ENCODE data around the gene SEZ6L. TPM values are rescaled to one million over a fixed set of nuclear protein-coding genes. Genes with fewer than 3 reads are reported as not detected.
A peak's percentile ranks its signal among the peaks of the same experiment; 100 is the strongest.

Gene SEZ6L
- total RNA-seq, 1 experiment from 2014 or later, result not detected

- no peak for DNase-seq (ENCODE audit: low read depth)
These were observed 159.0 kb downstream of the SEZ6L start for GRCh38 chr22:26328221-26328620.

DNA sequence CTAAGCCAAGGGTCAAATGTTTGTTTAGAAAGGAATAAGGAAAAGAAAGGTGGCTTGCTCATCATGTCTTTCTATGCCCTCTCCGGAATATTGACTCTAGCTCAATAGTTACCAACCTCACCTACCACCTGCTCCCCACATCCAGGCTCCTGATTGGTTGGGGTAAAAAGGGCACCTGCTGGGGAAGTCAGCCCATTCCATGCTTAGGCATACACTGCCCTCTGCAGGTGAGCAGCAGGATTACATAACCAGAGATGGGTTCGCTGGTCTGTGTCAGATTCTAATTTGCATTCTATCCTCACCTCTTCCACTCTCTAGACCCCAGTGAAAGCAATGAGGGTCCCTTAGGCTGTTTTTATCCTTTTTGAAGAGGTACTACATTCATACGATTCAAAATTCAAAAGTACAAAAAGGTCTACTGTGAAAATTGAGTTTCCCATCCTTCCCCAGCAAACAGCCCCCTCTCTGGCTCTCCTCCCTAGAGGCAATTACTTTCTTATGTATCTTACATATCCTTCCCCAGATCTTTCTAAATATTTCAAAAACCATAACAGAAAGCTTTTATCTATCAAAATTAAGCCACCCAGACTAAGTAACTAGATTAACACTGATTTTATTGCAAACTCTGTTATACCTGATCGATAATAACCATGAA is 161.8 kb downstream of the SEZ6L start:
- peak; percentile 30 for DNase-seq (ENCODE audit: low read depth)

GRCh38 chr22:26333088-26333800 is 164.0 kb downstream of the SEZ6L start:
- DNase-seq (ENCODE audit: low read depth), result no peak

GRCh38 chr22:26334232-26334631 is 165.0 kb downstream of the SEZ6L start:
- no peak for DNase-seq (ENCODE audit: low read depth)

DNA sequence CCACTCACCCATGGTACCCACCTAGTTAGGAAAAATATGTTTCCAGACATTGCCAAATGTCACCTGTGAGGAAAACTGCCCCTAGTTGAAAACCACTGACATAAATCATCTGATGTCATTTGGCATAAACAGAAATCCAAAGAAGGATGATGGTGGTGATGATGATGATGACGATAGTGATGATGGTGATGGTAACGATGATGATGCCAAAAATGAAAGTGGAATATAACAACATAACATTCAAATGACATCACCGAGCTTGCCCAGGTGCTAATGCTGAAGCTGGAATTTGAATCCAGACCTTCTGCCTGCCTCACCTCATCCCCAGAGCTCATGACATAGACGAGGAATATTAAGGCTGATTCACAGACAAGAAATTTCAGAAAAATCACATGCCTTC is 167.5 kb downstream of the SEZ6L start:
- DNase-seq (ENCODE audit: low read depth), result no peak

DNA sequence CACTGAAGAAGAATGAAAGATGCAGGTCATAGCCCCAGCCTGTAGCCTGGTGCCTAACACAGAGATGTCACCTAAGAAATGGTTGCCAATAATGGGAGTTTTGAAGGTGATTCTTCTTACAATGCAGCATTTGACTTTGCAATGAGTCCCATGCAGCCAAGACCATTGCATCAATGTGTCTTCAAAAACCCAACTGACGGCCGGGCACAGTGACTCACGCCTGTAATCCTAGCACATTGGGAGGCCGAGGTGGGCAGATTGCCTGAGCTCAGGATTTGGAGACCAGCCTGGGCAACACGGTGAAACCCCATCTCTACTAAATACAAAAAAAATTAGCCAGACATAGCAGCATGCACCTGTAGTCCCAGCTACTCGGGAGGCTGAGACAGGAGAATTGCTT is 170.5 kb downstream of the SEZ6L start:
- no peak for DNase-seq (ENCODE audit: low read depth)

- no peak for DNase-seq (ENCODE audit: low read depth)
These were observed 173.6 kb downstream of the SEZ6L start for GRCh38 chr22:26342745-26343410.

DNA sequence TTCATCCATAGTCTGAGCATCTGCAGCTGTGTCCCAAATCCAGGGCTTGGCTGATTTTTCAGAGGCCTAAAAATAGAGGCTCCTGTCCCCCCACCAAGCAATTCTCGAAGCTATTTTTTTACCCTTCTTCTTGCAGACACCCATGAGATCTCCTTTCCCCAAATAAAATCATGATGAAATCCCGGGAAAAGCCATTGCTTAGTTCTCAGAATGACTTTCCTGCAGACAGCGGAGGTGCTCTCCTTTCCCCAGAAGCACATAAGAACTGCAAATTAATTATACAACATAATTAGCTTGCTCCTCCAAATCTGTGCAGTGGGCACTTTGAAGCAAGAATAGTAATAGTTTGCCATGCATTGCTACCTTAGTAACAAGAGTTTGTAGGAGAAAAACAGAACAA is 176.2 kb downstream of the SEZ6L start:
- no peak for DNase-seq (ENCODE audit: low read depth)

DNA sequence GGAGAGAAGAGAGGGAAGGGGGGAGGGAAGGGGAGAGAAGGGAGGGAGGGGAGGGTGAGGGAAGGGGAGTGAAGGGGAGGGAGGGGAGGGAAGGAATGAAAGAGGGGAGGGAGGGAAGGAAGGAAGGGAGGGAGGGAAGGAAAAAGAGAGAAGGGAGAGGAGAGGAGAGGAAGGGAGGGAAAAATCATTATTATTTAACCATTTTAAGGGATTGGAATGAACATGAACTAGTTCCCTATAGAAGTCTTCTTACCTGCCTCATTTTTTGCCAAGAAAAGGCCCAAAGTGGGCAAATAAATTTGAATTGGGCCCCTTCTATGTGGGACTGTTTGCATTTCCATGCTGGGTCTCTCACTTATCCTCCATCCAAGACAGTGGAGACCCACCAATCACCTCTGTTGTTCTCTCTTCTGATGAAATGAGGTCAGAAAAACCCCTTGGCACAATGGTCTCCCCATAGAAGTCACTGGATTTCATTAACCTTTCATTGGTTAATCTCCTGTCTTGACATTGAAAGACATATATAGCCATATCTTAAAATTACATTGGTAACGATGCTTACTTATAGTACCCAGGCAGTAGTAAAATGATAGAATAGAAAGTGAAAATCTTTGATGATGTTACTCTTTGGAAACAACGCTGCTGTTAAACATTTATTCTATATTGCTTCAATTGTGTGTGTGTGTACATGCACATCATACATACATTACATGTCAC is 179.7 kb downstream of the SEZ6L start:
- DNase-seq (ENCODE audit: low read depth), result no peak

DNA sequence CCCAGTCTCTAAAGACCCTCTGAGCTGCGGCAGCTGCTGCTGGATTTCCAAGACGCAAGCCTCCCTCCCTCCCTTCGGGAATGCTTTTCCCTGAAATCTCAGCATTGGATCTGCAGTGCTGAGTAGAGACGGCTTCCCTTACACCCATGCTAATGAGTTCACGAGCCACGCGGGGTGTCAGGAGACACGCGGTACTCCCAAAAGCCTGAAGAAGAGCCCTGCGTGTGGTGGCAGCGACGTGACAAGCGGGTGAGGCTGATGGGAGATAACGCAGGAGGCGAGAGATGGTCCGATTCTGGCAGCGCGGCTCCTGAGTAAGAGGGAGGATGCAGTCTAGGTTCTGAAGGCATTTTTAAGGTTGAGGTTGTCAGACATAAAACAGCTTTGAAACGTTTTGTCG is 185.4 kb downstream of the SEZ6L start:
- no peak for DNase-seq (ENCODE audit: low read depth)

- no peak for DNase-seq (ENCODE audit: low read depth)
These were observed 188.0 kb downstream of the SEZ6L start for GRCh38 chr22:26357281-26357680.

- DNase-seq (ENCODE audit: low read depth), result no peak
These were observed 188.6 kb downstream of the SEZ6L start for GRCh38 chr22:26357813-26358212.

GRCh38 chr22:26359156-26359555 is 189.9 kb downstream of the SEZ6L start:
- no peak for DNase-seq (ENCODE audit: low read depth)

GRCh38 chr22:26360169-26360885 is 191.1 kb downstream of the SEZ6L start:
- peak; percentile 82 for DNase-seq (ENCODE audit: low read depth)

- peak; percentile 7 for DNase-seq (ENCODE audit: low read depth)
These were observed 193.2 kb downstream of the SEZ6L start for GRCh38 chr22:26362471-26362870.

DNA sequence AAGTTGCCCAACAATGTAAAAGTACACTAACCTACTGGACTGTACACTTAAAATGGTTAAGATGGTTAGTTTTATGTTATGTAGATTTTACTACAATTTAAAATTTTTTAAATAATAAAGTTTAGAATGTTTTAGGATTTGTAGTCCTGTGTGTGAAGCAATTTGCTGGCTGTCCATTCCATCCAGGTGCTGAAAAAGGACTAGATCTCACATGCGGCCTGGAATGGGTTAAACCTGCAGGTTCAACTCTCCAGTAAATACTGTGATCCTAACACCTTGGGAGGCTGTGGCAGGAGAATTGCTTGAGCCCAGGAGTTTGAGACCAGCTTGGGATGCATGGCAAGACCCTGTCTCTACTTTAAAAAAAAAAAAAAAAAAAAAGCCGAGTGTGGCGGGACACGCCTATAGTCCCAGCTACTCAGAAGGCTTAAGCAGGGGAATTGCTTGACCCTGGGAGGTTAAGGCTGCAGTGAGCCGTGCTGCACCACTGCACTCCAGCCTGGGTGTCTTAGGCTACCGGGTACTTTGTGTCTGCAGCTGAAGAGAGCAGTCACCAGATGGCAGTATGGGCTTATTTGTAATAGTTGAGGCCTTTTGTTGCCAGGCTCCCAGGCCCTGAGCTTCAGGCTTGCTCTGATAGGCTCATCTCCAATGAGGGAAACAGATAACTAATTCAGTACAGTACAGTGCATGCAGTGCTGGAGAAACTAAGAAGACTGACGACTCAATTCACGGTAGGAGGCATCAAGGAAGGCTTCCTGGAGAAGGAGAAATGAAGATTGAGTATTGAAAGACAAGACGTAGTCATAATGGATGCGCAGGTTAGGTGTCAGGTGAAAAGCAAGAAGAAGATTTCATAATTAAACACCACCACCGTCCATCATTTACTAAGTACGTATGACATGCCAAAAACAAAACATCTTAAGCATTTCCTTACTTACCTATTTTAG is 195.1 kb downstream of the SEZ6L start:
- DNase-seq (ENCODE audit: low read depth), result peak; percentile 72

DNA sequence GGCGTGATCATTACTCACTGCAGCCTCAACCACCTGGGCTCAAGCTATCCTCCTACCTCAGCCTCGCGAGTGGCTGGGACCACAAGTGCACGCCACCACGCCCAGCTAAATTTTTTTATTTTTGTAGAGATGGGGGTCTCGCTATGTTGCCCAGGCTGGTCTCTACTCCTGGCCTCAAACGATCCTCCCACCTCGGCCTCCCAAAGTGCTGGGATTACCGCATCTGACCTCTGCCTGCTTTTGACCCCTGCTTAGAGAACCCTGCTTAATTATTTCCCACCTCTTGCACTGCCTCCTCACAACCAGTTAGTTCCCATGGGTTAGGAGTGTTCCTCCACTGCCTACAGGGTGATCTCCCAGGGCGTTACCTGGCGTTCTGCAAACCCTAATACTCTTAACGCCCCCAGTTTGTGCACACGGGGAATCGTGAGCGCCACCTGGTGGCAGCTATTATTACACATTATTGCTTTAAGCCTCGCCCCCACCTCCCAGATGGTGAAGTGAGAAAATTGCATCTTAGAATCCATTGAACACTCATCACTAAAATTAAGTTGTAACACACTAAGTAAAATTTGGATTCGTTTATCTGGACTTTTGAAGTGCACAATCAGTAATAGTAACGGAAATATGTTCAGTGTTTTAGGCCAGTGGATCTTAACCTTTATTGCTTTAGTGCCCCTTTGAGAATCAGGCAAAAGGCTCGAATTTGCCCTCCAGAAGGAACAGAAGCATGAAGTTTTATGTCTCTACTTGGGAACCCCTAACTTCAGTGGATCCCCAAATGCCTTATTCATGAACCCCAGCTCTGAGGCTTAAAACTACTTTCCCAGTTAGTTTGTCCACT is 198.4 kb downstream of the SEZ6L start:
- DNase-seq (ENCODE audit: low read depth), result peak; percentile 29

GRCh38 chr22:26372890-26373289 is 203.6 kb downstream of the SEZ6L start:
- no peak for DNase-seq (ENCODE audit: low read depth)

- no peak for DNase-seq (ENCODE audit: low read depth)
These were observed 205.2 kb downstream of the SEZ6L start for GRCh38 chr22:26374391-26375026.
